PC-9 (cell line): Measurements from ENCODE around the gene MRPL17. TPM values are rescaled to one million over a fixed set of nuclear protein-coding genes. Genes with fewer than 3 reads are reported as not detected.

Experiments used
- BruUV-seq: library from RNA; stranded (reverse); fragments of 400-500 nt; replicated peaks from 2 replicates; lab custom pipeline; 2021; lab: Mats Ljungman, UMichigan
- CTCF ChIA-PET: fragments of 300-600 bp; sonication (Branson Sonifier 250); formaldehyde crosslinking; loops from one replicate; lab custom pipeline; 2022; ENCODE audit warnings: antibody characterized with exemption; lab: Charles Lee
- POLR2A ChIA-PET: fragments of 300-600 bp; sonication (Branson Sonifier 250); formaldehyde crosslinking; loops from one replicate; lab custom pipeline; 2022; ENCODE audit warnings: antibody characterized with exemption; ENCODE audit not compliant: unreplicated experiment; lab: Charles Lee
- DNase-seq, 2 experiments: peaks; one replicate each; pipeline versions ENCODE4 v3.0.0 to v3.0.0-alpha.2; 2015 to 2022; ENCODE audit warnings: mixed read lengths in 1 of 2
- H2AFZ ChIP-seq: fragments of 200-600 bp; sonication (generic); 2 replicates; pipeline ENCODE4 v1.8.1; 2017; ENCODE audit warnings: antibody characterized with exemption
- H3F3A ChIP-seq: fragments of 200-600 bp; sonication (generic); 2 replicates; pipeline ENCODE4 v1.8.1; 2017; ENCODE audit warnings: antibody characterized with exemption, mild to moderate bottlenecking, low read depth; ENCODE audit not compliant: insufficient read depth
- H3K27ac ChIP-seq: fragments of 200-600 bp; sonication (generic); 2 replicates; pipeline ENCODE4 v1.6.1; 2016; ENCODE audit warnings: mixed run types
- H3K27me3 ChIP-seq: fragments of 200-600 bp; sonication (generic); 2 replicates; pipeline ENCODE4 v1.6.1; 2016; ENCODE audit warnings: low read depth, mixed run types; ENCODE audit not compliant: insufficient read depth
- H3K36me3 ChIP-seq: fragments of 200-600 bp; sonication (generic); 2 replicates; pipeline ENCODE4 v1.6.1; 2016; ENCODE audit warnings: low read depth, mixed run types
- H3K4me1 ChIP-seq: fragments of 200-600 bp; sonication (generic); replicated peaks from 2 replicates; pipeline ENCODE4 v1.6.1; 2016; ENCODE audit warnings: mixed run types; ENCODE audit not compliant: insufficient read depth
- H3K4me2 ChIP-seq: fragments of 200-600 bp; sonication (generic); 2 replicates; pipeline ENCODE4 v1.6.1; 2017; ENCODE audit warnings: mixed run types
- H3K4me3 ChIP-seq: fragments of 200-600 bp; sonication (generic); 2 replicates; pipeline ENCODE4 v1.6.1; 2016; ENCODE audit warnings: mixed run types
- H3K79me2 ChIP-seq: fragments of 200-600 bp; sonication (generic); 2 replicates; pipeline ENCODE4 v1.6.1; 2017; ENCODE audit warnings: low read depth, mixed run types
- H3K9me2 ChIP-seq: fragments of 200-600 bp; sonication (generic); 2 replicates; pipeline ENCODE4 v1.8.1; 2017; ENCODE audit warnings: mild to moderate bottlenecking; ENCODE audit not compliant: insufficient read depth
- H3K9me3 ChIP-seq: fragments of 200-600 bp; sonication (generic); 2 replicates; pipeline ENCODE4 v1.8.1; 2016; ENCODE audit warnings: low read depth; ENCODE audit not compliant: insufficient read depth
- H4K20me1 ChIP-seq: fragments of 200-600 bp; sonication (generic); 2 replicates; pipeline ENCODE4 v1.8.1; 2017; ENCODE audit not compliant: insufficient read depth
- CTCF ChIP-seq: fragments of 200-600 bp; sonication (generic); conservative IDR thresholded peaks from 2 replicates; pipeline ENCODE4 v1.6.1; 2017; ENCODE audit warnings: mixed run types, antibody characterized with exemption, mild to moderate bottlenecking, moderate library complexity
- EZH2 ChIP-seq: fragments of 200-600 bp; sonication (generic); IDR thresholded peaks from 2 replicates; pipeline ENCODE4 v1.8.0; 2017; ENCODE audit warnings: antibody characterized with exemption, low read depth
- intact Hi-C: fragments of 100-400 bp; cut with micrococcal nuclease; formaldehyde crosslinking; loops from one replicate; pipeline ENCODE4 v1.10.0; 2022; ENCODE audit not compliant: unreplicated experiment
- total RNA-seq: library from RNA; stranded (reverse); gene quantifications from 2 replicates; pipeline ENCODE4 v1.2.3, GENCODE V29; 2021

Gene MRPL17
- total RNA-seq, 1 experiment from 2014 or later = 35.5 TPM

GRCh38 chr11:6681949-6682348, 1.2 kb downstream of the MRPL17 start:
- no peaks in the 10 kb centered on the region for H3K9me3 ChIP-seq
- no peaks in the 10 kb centered on the region for H3K9me2 ChIP-seq
- TF ChIP-seq EZH2 (no peak), CTCF (no peak)
- H3K4me3 ChIP-seq = peak overlapping the region; percentile 88
- CTCF ChIA-PET = no interaction called here
- POLR2A ChIA-PET = interaction anchor here (0.6 kb wide), 1 partner anchor 292 kb away, joined by 4 read pairs; the partner anchor contains the start of gene SMPD1
- peaks cover 10% of the 10 kb centered on the region for H3K4me1 ChIP-seq
- no peak for DNase-seq
- H3K36me3 ChIP-seq = peaks cover 6% of the 10 kb centered on the region; the same call in 1 of the 2 replicates
- no peak overlapping the region for H3K27ac ChIP-seq
- no peak overlapping the region for H2AFZ ChIP-seq
- H3K4me2 ChIP-seq = peak overlapping the region; percentile 82
- no TSS peak for BruUV-seq
- H3K27me3 ChIP-seq = no peaks in the 10 kb centered on the region
- intact Hi-C loops = loop anchor here (2.0 to 5.0 kb wide), 2 partner anchors 77 to 290 kb away; partner anchors contain the start of gene SMPD1
- 0 out of 2 replicates have a peak, but pooled peaks cover 5% of the 10 kb centered on the region for H3F3A ChIP-seq
- H3K79me2 ChIP-seq = peaks cover 23% of the 10 kb centered on the region
- no peaks in the 10 kb centered on the region for H4K20me1 ChIP-seq

DNA sequence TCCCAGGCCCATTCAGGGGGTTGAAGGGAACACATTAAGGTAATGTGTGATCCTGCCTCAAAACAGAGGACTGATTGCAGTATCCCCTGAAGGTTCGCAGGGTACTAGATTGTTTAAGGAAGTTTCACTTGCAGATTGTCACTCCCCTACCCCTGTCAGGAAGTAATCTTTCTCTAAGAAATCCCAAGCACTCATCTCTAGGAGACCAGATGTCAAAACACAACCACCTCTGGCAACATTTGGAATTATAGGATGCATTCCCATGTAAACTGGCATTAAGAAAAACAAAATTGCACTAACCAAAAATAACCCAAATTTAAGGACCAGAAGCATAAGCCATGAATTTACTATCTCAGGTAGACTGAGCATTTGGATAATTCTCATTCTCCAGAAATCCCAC, 1.6 kb downstream of the MRPL17 start:
- H3K27ac ChIP-seq = no peak overlapping the region
- BruUV-seq = no TSS peak
- H3K9me2 ChIP-seq = no peaks in the 10 kb centered on the region
- ChIA-PET POLR2A (no interaction called here), CTCF (no interaction called here)
- no peak overlapping the region; the same call in 1 of the 2 replicates for H3K4me3 ChIP-seq
- H4K20me1 ChIP-seq = no peaks in the 10 kb centered on the region
- H3K4me1 ChIP-seq = peaks cover 10% of the 10 kb centered on the region
- no peaks in the 10 kb centered on the region for H3K9me3 ChIP-seq
- intact Hi-C loops = loop anchor here (5.0 kb wide), 1 partner anchor 289 kb away; the partner anchor contains the start of gene SMPD1
- 0 out of 2 replicates have a peak, but pooled peaks cover 5% of the 10 kb centered on the region for H3F3A ChIP-seq
- no peak overlapping the region for H2AFZ ChIP-seq
- peaks cover 23% of the 10 kb centered on the region for H3K79me2 ChIP-seq
- TF ChIP-seq CTCF (no peak), EZH2 (no peak)
- peaks cover 6% of the 10 kb centered on the region; the same call in 1 of the 2 replicates for H3K36me3 ChIP-seq
- DNase-seq = no peak
- H3K4me2 ChIP-seq = peak overlapping the region; percentile 82; the same call in 1 of the 2 replicates
- no peaks in the 10 kb centered on the region for H3K27me3 ChIP-seq

- Histone ChIP-seq H3K4me1 (peaks cover 9% of the 10 kb centered on the region), H2AFZ (no peak overlapping the region), H3K27me3 (no peaks in the 10 kb centered on the region), H3K27ac (no peak overlapping the region), H3K79me2 (peaks cover 12% of the 10 kb centered on the region), H3F3A (0 out of 2 replicates have a peak, but pooled peaks cover 5% of the 10 kb centered on the region), H4K20me1 (no peaks in the 10 kb centered on the region), H3K4me3 (no peak overlapping the region), H3K4me2 (no peak overlapping the region), H3K9me3 (no peaks in the 10 kb centered on the region), H3K9me2 (no peaks in the 10 kb centered on the region), H3K36me3 (peaks cover 6% of the 10 kb centered on the region; the same call in 1 of the 2 replicates)
- DNase-seq = no peak
- intact Hi-C loops = no loop called here
- CTCF ChIA-PET = interaction anchor here (0.7 kb wide), 1 partner anchor 298 kb away, joined by 8 read pairs; no protein-coding TSS in a partner anchor
- TF ChIP-seq CTCF (no peak), EZH2 (no peak)
- no TSS peak for BruUV-seq
- POLR2A ChIA-PET = no interaction called here
Observed at GRCh38 chr11:6677018-6677417, 6.1 kb downstream of the MRPL17 start.
